Mesodermal cell (in vitro differentiated cells): ENCODE measurements around the gene FAM193B.

Experiments
- H3K27ac ChIP-seq: 2 replicates; pipeline ENCODE4 v1.7.0; 2013; ENCODE audit warnings: mild to moderate bottlenecking, low read depth, low read length, moderate library complexity; ENCODE audit not compliant: severe bottlenecking
- H3K36me3 ChIP-seq: 2 replicates; pipeline ENCODE4 v1.7.1; 2013; ENCODE audit warnings: mild to moderate bottlenecking, low read length, moderate library complexity; ENCODE audit not compliant: control insufficient read depth, insufficient read depth
- H3K4me1 ChIP-seq: one replicate; pipeline ENCODE4 v1.7.1; 2013; ENCODE audit warnings: mild to moderate bottlenecking, low read length; ENCODE audit not compliant: insufficient read depth, control insufficient read depth, poor library complexity, severe bottlenecking
- H3K4me3 ChIP-seq: 2 replicates; pipeline ENCODE4 v1.7.0; 2013; ENCODE audit warnings: low read length, control low read depth, mild to moderate bottlenecking; ENCODE audit not compliant: insufficient read depth, poor library complexity, severe bottlenecking; ENCODE audit errors: extremely low read depth
- H3K9me3 ChIP-seq: 2 replicates; pipeline ENCODE4 v1.7.1; 2013; ENCODE audit warnings: mild to moderate bottlenecking, low read length, moderate library complexity; ENCODE audit not compliant: control insufficient read depth
- WGBS, 2 experiments: methylation state at CpG; one replicate each; pipeline ENCODE4 v1.1.5; 2013; ENCODE audit warnings: missing lambda C conversion rate in 2 of 2; ENCODE audit not compliant: insufficient coverage in 2 of 2; 5-methylcytosine and 5-hydroxymethylcytosine counted together

The FAM193B gene

GRCh38 chr5:177507596-177508220, 46.7 kb downstream of the FAM193B start:
- Histone ChIP-seq H3K36me3 (peaks cover 52% of the 10 kb centered on the region), H3K4me1 (peaks cover 11% of the 10 kb centered on the region), H3K4me3 (no peak overlapping the region), H3K27ac (no peak overlapping the region), H3K9me3 (no peaks in the 10 kb centered on the region)
- WGBS, 2 experiments, result 93% methylated on average over 13 to 16 of the region's 17 CpGs

GRCh38 chr5:177507165-177507564, 47.2 kb downstream of the FAM193B start:
- H3K27ac ChIP-seq, result no peak overlapping the region
- peaks cover 11% of the 10 kb centered on the region for H3K4me1 ChIP-seq
- WGBS, 2 experiments, result 87 to 90% methylated on average over 6 to 9 of the region's 9 CpGs

GRCh38 chr5:177505075-177505474, 49.3 kb downstream of the FAM193B start:
- H3K36me3 ChIP-seq, result peaks cover 29% of the 10 kb centered on the region
- peaks cover 21% of the 10 kb centered on the region for H3K4me1 ChIP-seq
- no peak overlapping the region for H3K27ac ChIP-seq
- no peak overlapping the region for H3K4me3 ChIP-seq
- H3K9me3 ChIP-seq, result no peaks in the 10 kb centered on the region
- WGBS, 2 experiments, result 93 to 100% methylated on average over 2 to 4 of the region's 4 CpGs

More at GRCh38 chr5:177507165-177507564, 47.2 kb downstream of the FAM193B start:
- H3K9me3 ChIP-seq, result no peaks in the 10 kb centered on the region
- H3K36me3 ChIP-seq, result peaks cover 46% of the 10 kb centered on the region
- H3K4me3 ChIP-seq, result no peak overlapping the region

GRCh38 chr5:177504086-177505056, 50.0 kb downstream of the FAM193B start:
- H3K36me3 ChIP-seq, result peaks cover 27% of the 10 kb centered on the region
- no peak overlapping the region for H3K27ac ChIP-seq
- no peaks in the 10 kb centered on the region for H3K9me3 ChIP-seq
- H3K4me3 ChIP-seq, result no peak overlapping the region
- H3K4me1 ChIP-seq, result peaks cover 19% of the 10 kb centered on the region
- WGBS, 2 experiments, result 93 to 99% methylated on average over 38 to 45 of the region's 47 CpGs

- Histone ChIP-seq H3K9me3 (no peaks in the 10 kb centered on the region), H3K27ac (no peak overlapping the region), H3K4me1 (peaks cover 23% of the 10 kb centered on the region), H3K4me3 (no peak overlapping the region), H3K36me3 (peaks cover 24% of the 10 kb centered on the region)
- 91 to 92% methylated on average over 24 of the region's 24 CpGs for WGBS, 2 experiments
Observed at GRCh38 chr5:177503351-177504085, 50.8 kb downstream of the FAM193B start.

GRCh38 chr5:177502886-177503285, 51.5 kb downstream of the FAM193B start:
- H3K4me3 ChIP-seq, result no peak overlapping the region
- H3K27ac ChIP-seq, result no peak overlapping the region
- H3K36me3 ChIP-seq, result peaks cover 19% of the 10 kb centered on the region
- peaks cover 25% of the 10 kb centered on the region for H3K4me1 ChIP-seq
- no peaks in the 10 kb centered on the region for H3K9me3 ChIP-seq
- WGBS, 2 experiments, result 85 to 87% methylated on average over 15 to 16 of the region's 16 CpGs

GRCh38 chr5:177501874-177502678, 52.3 kb downstream of the FAM193B start:
- peaks cover 17% of the 10 kb centered on the region for H3K36me3 ChIP-seq
- no peaks in the 10 kb centered on the region for H3K9me3 ChIP-seq
- H3K4me1 ChIP-seq, result peaks cover 25% of the 10 kb centered on the region
- no peak overlapping the region for H3K4me3 ChIP-seq
- no peak overlapping the region for H3K27ac ChIP-seq
- 65 to 76% methylated on average over 6 to 8 of the region's 9 CpGs for WGBS, 2 experiments

- Histone ChIP-seq H3K4me3 (no peak overlapping the region), H3K4me1 (peaks cover 26% of the 10 kb centered on the region), H3K36me3 (peaks cover 19% of the 10 kb centered on the region), H3K9me3 (no peaks in the 10 kb centered on the region), H3K27ac (no peak overlapping the region)
- WGBS, 2 experiments, result 21 to 35% methylated on average over 8 to 9 of the region's 10 CpGs
Observed at GRCh38 chr5:177500685-177501522, 53.5 kb downstream of the FAM193B start.

- Histone ChIP-seq H3K27ac (no peak overlapping the region), H3K4me1 (peaks cover 36% of the 10 kb centered on the region), H3K4me3 (no peak overlapping the region), H3K36me3 (peaks cover 23% of the 10 kb centered on the region), H3K9me3 (no peaks in the 10 kb centered on the region)
- WGBS, 2 experiments, result 75 to 82% methylated on average over 5 to 6 of the region's 6 CpGs
Observed at GRCh38 chr5:177499842-177500241, 54.5 kb downstream of the FAM193B start.
